Tibial nerve (tissue), 4 donors: ENCODE data around the gene TRAPPC6A. TPM values are rescaled to one million over a fixed set of nuclear protein-coding genes. Genes with fewer than 3 reads are reported as not detected.

Experiments used
- DNase-seq, 2 donors: peaks; one replicate each; pipeline ENCODE4 v3.0.0-alpha.2; 2019; ENCODE audit warnings: low spot score in 2 of 2
- H3K27ac ChIP-seq, 4 donors: fragments of 200-600 bp; sonication (generic) in 3 of 4; one replicate each; pipeline ENCODE4 v1.5.1; 2017 to 2019; ENCODE audit warnings: mild to moderate bottlenecking in 1 of 4
- H3K27me3 ChIP-seq, 2 donors: fragments of 200-600 bp; sonication (generic) in 1 of 2; one replicate each; pipeline versions ENCODE4 v1.5.1 to v1.6.0; 2017 to 2019
- H3K36me3 ChIP-seq, 3 donors: fragments of 200-600 bp; sonication (generic); one replicate each; pipeline ENCODE4 v1.5.1; 2018 to 2019
- H3K4me1 ChIP-seq, 4 donors: fragments of 200-600 bp; sonication (generic) in 3 of 4; one replicate each; pipeline ENCODE4 v1.5.1; 2017 to 2019
- H3K4me3 ChIP-seq, 4 donors: fragments of 200-600 bp; sonication (generic) in 3 of 4; one replicate each; pipeline ENCODE4 v1.5.1; 2017 to 2019; ENCODE audit warnings: mild to moderate bottlenecking in 1 of 4, moderate library complexity in 1 of 4
- H3K9me3 ChIP-seq, 4 donors: fragments of 200-600 bp; sonication (generic) in 3 of 4; one replicate each; pipeline ENCODE4 v1.5.1; 2017 to 2019
- EP300 ChIP-seq, 2 donors: sonication (generic); formaldehyde crosslinking; IDR thresholded peaks; one replicate each; pipeline ENCODE4 v1.6.1; 2017; ENCODE audit warnings: antibody characterized with exemption in 2 of 2, mild to moderate bottlenecking in 1 of 2
- POLR2A ChIP-seq, 2 donors: fragments of 450-650 bp; IDR thresholded peaks; one replicate each; pipeline ENCODE4 v1.6.1; 2017; ENCODE audit warnings: antibody characterized with exemption in 2 of 2, mild to moderate bottlenecking in 2 of 2, moderate library complexity in 2 of 2
- WGBS, 2 donors: methylation state at CpG; one replicate each; pipeline ENCODE4 v1.1.5; 2018; 5-methylcytosine and 5-hydroxymethylcytosine counted together
- total RNA-seq, 4 donors: library from RNA; depleted of rRNA; stranded (reverse); fragments of >200 nt; gene quantifications; one replicate each; pipeline ENCODE4 v1.1.0, GENCODE V29; 2016
- TF ChIP-seq, protein P1 (sequence below), 5 experiments: fragments of 200-600 bp in 3 of 5; fragments of 450-650 bp in 2 of 5; sonication (generic) in 3 of 5; IDR thresholded peaks; one replicate each; pipeline ENCODE4 v1.5.1; 2016 to 2019; ENCODE audit warnings: antibody characterized with exemption in 5 of 5, mild to moderate bottlenecking in 3 of 5, moderate library complexity in 2 of 5

TRAPPC6A gene
- total RNA-seq, 4 donors from 2014 or later = 13.5 to 52.9 (median 29.1) TPM

DNA sequence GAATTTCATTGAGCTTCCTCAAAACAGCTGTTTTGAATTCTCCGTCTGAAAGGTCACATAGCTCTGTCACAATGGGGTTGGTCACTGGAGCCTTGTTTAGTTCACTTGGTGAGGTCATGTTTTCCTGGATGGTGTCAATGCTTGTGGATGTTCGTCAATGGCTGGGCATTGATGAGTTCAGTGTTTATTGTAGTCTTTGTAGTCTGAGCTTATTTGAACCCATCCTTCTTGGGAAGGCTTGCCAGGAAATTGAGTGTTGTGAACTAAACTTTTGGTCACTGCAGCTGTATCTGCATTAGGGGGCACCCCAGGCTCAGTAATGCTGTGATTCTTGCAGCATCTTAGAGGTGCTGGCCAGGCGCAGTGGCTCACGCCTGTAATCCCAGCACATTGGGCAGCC, 22.5 kb upstream of the TRAPPC6A start:
- TF ChIP-seq POLR2A (IDR thresholded peaks at IDR 0.05) = no peak
- TF ChIP-seq, protein P1, sequence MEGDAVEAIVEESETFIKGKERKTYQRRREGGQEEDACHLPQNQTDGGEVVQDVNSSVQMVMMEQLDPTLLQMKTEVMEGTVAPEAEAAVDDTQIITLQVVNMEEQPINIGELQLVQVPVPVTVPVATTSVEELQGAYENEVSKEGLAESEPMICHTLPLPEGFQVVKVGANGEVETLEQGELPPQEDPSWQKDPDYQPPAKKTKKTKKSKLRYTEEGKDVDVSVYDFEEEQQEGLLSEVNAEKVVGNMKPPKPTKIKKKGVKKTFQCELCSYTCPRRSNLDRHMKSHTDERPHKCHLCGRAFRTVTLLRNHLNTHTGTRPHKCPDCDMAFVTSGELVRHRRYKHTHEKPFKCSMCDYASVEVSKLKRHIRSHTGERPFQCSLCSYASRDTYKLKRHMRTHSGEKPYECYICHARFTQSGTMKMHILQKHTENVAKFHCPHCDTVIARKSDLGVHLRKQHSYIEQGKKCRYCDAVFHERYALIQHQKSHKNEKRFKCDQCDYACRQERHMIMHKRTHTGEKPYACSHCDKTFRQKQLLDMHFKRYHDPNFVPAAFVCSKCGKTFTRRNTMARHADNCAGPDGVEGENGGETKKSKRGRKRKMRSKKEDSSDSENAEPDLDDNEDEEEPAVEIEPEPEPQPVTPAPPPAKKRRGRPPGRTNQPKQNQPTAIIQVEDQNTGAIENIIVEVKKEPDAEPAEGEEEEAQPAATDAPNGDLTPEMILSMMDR (IDR thresholded peaks at IDR 0.05) = peak in 3 of 5 experiments; percentile 12 to 52 (median 22)
- no peak for TF ChIP-seq EP300 (IDR thresholded peaks at IDR 0.05)
- Histone ChIP-seq H3K27me3 (no peaks in the 10 kb centered on the region), H3K36me3 (no peaks in the 10 kb centered on the region), H3K4me3 (no peak overlapping the region), H3K9me3 (no peaks in the 10 kb centered on the region), H3K27ac (no peak overlapping the region), H3K4me1 (peaks cover 0 to 6% (median 0%) of the 10 kb centered on the region in 4 donors)
- WGBS, 2 donors = 18 to 19% methylated on average over 4 of the region's 4 CpGs
- DNase-seq = peak in 1 of 2 donors; percentile 22

DNA sequence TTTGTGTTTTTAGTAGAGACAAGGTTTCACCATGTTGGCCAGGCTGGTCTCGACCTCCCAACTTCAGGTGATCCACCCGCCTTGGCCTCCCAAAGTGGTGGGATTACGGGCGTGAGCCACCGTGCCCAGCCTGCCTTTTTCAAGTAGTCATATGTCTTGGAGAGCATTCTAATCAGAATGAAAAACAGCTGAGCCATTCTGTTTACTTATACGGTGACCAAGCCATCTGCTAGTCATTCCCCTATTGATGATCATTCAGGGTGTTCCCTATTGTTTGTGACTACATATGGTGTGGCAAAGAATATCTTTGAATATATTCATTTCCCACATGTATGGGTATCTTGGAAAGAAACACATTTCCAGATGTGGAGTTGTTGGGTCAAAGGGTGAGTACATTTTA, 17.7 kb upstream of the TRAPPC6A start:
- H3K27me3 ChIP-seq = no peaks in the 10 kb centered on the region
- DNase-seq = no peak
- no peak overlapping the region for H3K4me3 ChIP-seq
- 78 to 82% methylated on average over 6 of the region's 6 CpGs for WGBS, 2 donors
- H3K9me3 ChIP-seq = no peaks in the 10 kb centered on the region
- peaks cover 0 to 3% (median 0%) of the 10 kb centered on the region in 3 donors for H3K36me3 ChIP-seq
- no peaks in the 10 kb centered on the region for H3K4me1 ChIP-seq
- TF ChIP-seq, protein P1 (IDR thresholded peaks at IDR 0.05) = no peak
- TF ChIP-seq POLR2A (IDR thresholded peaks at IDR 0.05) (no peak), EP300 (IDR thresholded peaks at IDR 0.05) (no peak)
- no peak overlapping the region for H3K27ac ChIP-seq

DNA sequence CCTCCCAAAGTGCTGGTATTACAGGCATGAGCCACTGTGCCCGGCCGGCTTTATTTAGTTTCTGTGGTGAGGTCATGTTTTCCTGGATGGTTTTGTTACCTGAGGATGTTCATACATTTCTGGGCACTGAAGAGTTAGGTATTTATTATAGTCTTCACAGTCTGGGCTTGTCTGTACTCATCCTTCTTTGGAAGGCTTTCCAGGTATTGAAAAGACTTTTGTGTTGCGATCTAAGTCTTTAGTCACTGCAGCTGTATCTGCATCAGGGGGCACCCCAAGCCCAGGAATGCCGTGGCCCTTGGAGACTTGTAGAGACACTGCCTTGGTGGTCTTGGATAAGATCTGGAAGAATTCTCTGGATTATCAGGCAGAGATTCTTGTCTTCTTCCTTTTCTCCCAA, 13.3 kb upstream of the TRAPPC6A start:
- WGBS, 2 donors = 89 to 92% methylated on average over 4 of the region's 4 CpGs
- Histone ChIP-seq H3K27me3 (no peaks in the 10 kb centered on the region), H3K4me1 (no peaks in the 10 kb centered on the region), H3K27ac (no peak overlapping the region), H3K9me3 (peaks cover 0 to 3% (median 0%) of the 10 kb centered on the region in 4 donors), H3K4me3 (no peak overlapping the region), H3K36me3 (peaks cover 0 to 16% (median 0%) of the 10 kb centered on the region in 3 donors)
- TF ChIP-seq EP300 (IDR thresholded peaks at IDR 0.05) (no peak), POLR2A (IDR thresholded peaks at IDR 0.05) (no peak)
- TF ChIP-seq, protein P1 (IDR thresholded peaks at IDR 0.05) = no peak
- DNase-seq = no peak

DNA sequence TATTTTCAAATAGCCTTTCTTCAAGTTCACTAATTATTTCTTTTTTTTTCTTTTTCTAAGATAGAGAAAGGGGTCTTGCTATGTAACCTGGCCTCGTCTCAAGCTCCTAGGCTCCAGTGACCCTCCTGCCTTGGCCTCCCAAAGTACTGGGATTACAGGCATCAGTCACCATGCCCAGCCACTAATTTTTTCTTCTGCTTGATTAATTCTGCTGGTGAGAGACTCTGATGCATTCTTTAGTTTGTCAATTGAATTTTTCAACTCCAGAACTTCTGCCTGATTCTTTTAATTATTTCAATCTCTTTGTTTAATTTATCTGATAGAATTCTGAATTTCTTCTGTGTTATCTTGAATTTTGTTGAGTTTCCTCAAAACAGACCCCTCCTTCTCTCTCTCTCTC, 11.9 kb upstream of the TRAPPC6A start:
- no peaks in the 10 kb centered on the region for H3K27me3 ChIP-seq
- DNase-seq = no peak
- H3K9me3 ChIP-seq = peaks cover 0 to 3% (median 0%) of the 10 kb centered on the region in 4 donors
- no peak overlapping the region for H3K27ac ChIP-seq
- H3K36me3 ChIP-seq = peaks cover 0 to 16% (median 0%) of the 10 kb centered on the region in 3 donors
- H3K4me3 ChIP-seq = no peak overlapping the region
- WGBS, 2 donors = 81 to 89% methylated on average over 1 of the region's 1 CpG
- TF ChIP-seq POLR2A (IDR thresholded peaks at IDR 0.05) = no peak
- no peak for TF ChIP-seq EP300 (IDR thresholded peaks at IDR 0.05)
- TF ChIP-seq, protein P1 (IDR thresholded peaks at IDR 0.05) = no peak
- no peaks in the 10 kb centered on the region for H3K4me1 ChIP-seq

DNA sequence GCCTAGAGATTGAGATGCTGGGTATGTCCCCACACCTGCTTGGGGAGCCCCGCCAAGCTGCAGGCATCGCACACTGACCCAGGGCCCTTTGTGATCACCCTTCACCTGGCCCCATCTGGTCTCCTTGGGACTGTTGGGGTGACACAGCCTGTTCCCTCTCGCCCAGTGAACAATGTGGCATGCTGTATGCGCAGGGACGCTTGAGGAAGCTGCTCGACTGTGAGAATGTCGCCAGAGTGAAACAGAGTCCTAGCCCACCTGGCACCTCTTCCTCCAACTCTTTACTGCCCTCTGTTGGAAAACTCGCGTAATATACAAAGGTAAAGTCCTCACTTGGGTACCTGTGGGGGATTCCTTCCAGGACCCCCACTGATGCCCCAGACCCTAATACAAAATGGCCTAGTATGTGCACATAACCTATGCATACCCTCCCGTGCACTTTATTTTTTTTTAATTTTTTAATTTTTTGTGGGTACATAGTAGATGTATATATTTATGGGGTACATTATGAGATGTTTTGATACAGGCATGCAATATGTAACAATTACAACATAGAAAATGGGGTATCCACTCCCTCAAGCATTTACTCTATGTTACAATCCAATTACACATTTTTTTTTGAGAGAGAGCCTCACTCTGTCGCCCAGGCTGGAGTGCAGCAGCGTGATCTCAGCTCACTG, 9.5 kb upstream of the TRAPPC6A start:
- peaks cover 0 to 21% (median 0%) of the 10 kb centered on the region in 3 donors for H3K36me3 ChIP-seq
- peaks cover 0 to 3% (median 0%) of the 10 kb centered on the region in 4 donors for H3K9me3 ChIP-seq
- 41 to 43% methylated on average over 12 of the region's 12 CpGs for WGBS, 2 donors
- no peak overlapping the region for H3K27ac ChIP-seq
- H3K4me1 ChIP-seq = peaks cover 0 to 4% (median 0%) of the 10 kb centered on the region in 4 donors
- no peak for DNase-seq
- no peak overlapping the region for H3K4me3 ChIP-seq
- no peaks in the 10 kb centered on the region for H3K27me3 ChIP-seq
- TF ChIP-seq POLR2A (IDR thresholded peaks at IDR 0.05) = no peak
- TF ChIP-seq, protein P1 (IDR thresholded peaks at IDR 0.05) = peak in 2 of 5 experiments; percentile 28 to 44
